GM21528 (cell line): ENCODE results near the gene DENND2D.

Source experiments
- ATAC-seq: cut with Tn5 transposase; IDR thresholded peaks from one replicate; pipeline ENCODE4 v1.9.1; 2021; ENCODE audit warnings: mild to moderate bottlenecking, moderate library complexity; ENCODE audit not compliant: unreplicated experiment, low FRiP score

The DENND2D gene

GRCh38 chr1:111204201-111204982 is 3.9 kb upstream of the DENND2D start:
- peak; percentile 70 for ATAC-seq

- peak; percentile 39 for ATAC-seq
These were observed 3.3 kb upstream of the DENND2D start for GRCh38 chr1:111203681-111204200.

GRCh38 chr1:111202707-111203623 is 2.5 kb upstream of the DENND2D start:
- peak; percentile 1 for ATAC-seq

DNA sequence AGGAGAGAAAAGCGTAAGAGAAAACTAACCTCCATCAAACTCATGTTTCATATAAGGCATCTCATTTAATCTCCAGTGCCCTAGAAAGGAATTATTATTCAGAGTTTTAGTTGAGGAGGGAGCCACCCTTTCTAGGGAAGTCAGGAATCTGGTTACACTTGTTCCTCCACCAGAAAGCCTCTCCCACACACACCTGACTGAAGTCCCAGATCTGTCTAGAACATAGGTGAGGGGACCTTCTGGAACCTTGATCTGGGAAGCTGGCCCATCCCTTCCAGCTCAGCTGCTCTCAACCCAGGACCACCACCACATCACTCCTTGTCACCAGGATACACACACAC is 1.9 kb upstream of the DENND2D start:
- ATAC-seq = no peak

- ATAC-seq = no peak
These were observed 1.0 kb upstream of the DENND2D start for GRCh38 chr1:111201275-111202090.

- ATAC-seq = no peak
These were observed 336 bp upstream of the DENND2D start for GRCh38 chr1:111200802-111201161.

- ATAC-seq = no peak
These were observed 1.1 kb downstream of the DENND2D start for GRCh38 chr1:111199329-111199728.

DNA sequence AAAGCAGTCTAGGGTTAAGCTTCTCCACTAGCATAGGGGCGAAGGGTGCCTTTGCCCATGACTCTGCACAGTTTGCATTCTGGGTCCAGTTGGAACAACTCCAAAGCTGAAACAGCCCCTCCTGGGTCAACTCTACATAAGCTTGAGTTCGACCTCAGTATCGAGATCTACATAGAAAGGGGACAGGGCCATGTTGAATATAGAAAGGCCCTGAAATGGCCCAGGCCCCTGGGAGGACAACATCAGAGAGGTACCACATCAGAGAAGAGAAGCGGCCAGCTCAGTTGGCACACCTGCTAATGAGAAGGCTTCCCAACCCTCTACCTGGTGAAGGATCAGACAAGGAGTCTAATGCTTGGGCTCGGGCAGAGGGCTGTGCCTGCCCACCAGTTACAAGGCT is 1.6 kb downstream of the DENND2D start:
- ATAC-seq = no peak

- ATAC-seq = no peak
These were observed 2.7 kb downstream of the DENND2D start for GRCh38 chr1:111197598-111198284.

- no peak for ATAC-seq
These were observed 4.2 kb downstream of the DENND2D start for GRCh38 chr1:111196213-111196612.

DNA sequence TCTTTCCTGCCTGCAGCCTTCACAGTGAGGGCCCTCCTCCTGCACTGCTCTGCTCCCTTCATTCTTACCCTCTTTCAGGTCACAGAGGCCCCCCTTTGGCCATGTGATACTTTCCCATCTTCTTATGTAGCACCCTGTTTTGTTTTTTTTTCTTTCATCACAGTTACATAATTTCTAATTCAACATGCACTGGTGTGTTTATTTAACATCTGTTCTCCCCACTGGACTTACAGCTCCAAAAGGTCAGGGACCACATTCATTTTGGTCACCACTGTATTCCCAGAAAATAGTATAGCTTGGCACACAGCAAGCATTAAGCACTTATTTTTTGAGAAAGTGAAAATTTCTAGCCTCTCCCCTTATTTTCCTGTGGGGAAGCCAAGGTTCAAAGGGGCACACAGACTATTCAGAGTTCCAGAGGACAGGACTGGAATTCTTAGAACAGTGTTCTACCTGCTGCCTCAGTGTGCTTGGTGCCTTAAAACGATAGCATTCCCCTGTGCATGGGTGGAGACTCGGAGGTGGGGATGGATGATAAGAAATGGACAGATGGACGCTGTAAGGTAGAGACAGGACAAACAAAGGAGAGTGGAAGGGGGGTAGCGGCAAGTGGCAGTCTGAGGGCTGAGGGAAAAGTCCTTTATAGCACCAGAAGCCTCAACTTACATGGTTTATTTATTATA is 5.3 kb downstream of the DENND2D start:
- ATAC-seq = no peak

GRCh38 chr1:111193712-111194480 is 6.5 kb downstream of the DENND2D start:
- ATAC-seq = no peak

DNA sequence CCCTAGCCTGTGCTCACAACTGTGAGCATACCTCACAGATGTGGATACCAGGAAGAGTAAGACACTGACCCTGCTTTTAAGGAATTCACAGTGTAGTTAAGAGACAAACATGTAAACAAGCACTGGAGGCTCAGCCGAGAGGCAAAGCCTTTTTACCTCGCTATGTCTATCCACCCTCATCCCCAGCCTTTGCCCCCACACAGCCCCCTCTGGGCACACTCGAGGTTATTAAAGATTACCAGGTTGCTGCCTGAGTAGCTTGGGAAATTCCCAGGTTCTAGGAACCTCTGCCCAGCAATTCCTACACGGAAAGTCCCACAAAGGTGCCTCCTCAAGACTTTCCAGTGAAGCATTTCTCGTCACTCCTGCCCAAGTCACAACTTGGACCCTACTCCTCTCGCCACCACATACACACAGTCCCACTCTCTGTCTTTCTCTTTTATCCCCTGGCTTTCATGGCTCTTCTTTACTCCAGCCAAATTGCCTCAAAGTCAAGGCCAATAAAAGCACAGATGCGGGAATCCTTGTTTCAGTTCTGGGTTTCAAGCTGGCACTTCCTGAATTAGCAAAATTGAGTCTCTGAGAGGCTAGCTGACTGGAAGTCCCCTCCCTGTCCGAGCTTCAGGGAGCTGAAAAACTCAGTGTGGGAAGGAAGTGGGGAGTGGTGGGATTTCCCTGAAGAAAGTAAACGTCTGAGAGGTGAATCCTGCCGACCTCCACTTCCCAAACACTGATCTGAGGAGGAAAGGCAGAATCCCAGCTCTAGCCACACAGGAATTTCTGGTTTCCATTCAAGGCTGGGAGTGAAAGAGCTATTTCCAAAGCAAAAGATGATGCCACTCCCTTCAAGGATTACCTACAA is 7.6 kb downstream of the DENND2D start:
- no peak for ATAC-seq

DNA sequence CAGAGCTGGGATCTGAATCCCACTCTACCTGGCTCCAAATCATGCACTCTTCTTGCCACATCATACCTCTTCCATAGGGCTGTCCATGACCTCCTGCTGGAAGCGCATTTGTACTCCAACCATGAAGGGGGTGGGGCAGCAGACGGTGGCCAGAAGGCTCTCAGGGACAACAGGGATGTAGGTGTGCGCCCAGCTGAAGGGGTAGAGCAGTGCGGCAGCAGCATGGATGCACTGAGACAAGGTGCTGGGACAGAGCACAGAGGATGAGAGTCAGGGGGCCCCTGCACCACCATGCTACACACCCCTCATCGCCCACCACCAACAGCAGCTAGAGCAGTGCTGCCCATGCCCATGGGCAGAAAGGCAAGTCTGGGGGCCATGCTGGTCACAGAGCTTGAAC is 8.4 kb downstream of the DENND2D start:
- no peak for ATAC-seq

DNA sequence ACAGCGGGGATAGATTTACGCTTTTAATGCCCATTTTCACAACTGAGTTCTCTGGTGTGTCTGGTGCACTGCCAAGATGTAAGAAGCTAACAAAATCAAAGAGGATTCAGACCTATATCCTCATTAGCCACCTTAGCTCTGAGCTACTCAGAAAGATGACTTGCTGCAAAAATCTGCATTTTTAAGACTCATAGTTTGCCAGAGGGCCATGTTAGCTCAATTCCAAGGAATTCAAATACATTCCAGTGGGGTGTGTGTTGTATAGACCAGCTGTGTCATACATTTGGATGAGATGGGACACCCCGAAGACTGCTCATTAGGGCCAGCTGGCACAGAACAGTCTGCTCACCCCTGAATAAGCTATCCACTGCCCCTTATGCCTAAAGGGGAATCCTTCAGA is 8.9 kb downstream of the DENND2D start:
- no peak for ATAC-seq

DNA sequence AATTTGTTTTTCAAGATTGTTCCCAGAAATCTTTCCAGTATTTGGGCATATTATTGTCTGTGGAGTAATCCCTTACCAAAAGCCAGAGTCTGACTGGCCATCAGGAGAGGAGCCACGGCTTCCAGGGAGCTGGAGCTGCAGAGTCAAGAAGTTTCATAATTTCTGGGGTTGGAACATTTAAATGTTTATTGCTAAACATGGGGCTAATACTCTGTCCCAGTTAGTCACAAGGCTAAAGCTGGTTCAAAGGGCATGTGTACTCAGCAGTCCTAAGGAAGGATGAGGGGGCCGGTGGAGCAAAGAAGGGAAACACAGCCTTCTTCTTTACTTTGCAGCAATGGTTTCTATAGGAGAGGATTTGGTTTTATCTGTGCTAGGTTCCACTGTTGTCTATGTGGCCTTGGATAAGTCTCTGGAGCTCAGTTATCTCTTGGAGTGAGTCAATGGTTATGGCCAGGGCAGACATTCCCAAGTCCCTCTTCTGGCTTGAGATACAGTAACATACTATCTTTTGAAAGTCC is 9.5 kb downstream of the DENND2D start:
- no peak for ATAC-seq

DNA sequence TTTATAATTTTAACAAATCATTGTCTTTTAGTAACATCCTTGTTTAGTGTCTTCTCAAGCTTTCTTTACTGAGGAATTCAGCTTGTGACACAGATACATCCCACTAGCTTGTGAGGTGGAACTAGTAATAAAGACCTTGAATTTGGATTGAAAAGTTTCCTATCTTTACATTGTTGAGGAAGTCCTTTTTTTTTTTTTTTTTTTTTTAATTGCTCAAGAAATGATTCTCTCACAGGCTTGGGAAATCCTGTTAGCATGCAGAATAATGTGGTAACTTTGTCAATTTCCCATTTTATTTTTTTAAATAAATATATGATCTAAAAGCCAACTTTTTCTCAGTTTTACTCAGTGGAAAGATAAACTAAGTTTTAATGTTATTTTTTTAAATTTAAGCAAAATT is 15.8 kb downstream of the DENND2D start:
- ATAC-seq = no peak
